Omental fat pad (tissue), 4 donors: ENCODE results near the gene POLR3A. TPM values are rescaled to one million over a fixed set of nuclear protein-coding genes. Genes with fewer than 3 reads are reported as not detected.

Source experiments
- ATAC-seq: fragments of 150-250 bp; one replicate; pipeline ENCODE4 v1.9.1; 2016; ENCODE audit warnings: mild to moderate bottlenecking, moderate library complexity; ENCODE audit not compliant: low FRiP score
- DNase-seq: peaks from one replicate; pipeline ENCODE4 v3.0.0-alpha.2; 2019; ENCODE audit warnings: low spot score
- total RNA-seq, 4 donors: library from RNA; depleted of rRNA; stranded (reverse); fragments of >200 nt; gene quantifications; one replicate each; pipeline ENCODE4 v1.1.0, GENCODE V29; 2016
- TF ChIP-seq, protein P1 (sequence below), 3 donors: fragments of 450-650 bp; IDR thresholded peaks; one replicate each; pipeline ENCODE4 v1.5.1; 2016 to 2017; ENCODE audit warnings: antibody characterized with exemption in 3 of 3, mild to moderate bottlenecking in 3 of 3, moderate library complexity in 2 of 3

POLR3A gene
- total RNA-seq, 4 donors from 2014 or later: 9.6 to 18.5 (median 13.0) TPM

GRCh38 chr10:77979221-77979620 lies 50.1 kb downstream of the POLR3A start:
- TF ChIP-seq, protein P1, sequence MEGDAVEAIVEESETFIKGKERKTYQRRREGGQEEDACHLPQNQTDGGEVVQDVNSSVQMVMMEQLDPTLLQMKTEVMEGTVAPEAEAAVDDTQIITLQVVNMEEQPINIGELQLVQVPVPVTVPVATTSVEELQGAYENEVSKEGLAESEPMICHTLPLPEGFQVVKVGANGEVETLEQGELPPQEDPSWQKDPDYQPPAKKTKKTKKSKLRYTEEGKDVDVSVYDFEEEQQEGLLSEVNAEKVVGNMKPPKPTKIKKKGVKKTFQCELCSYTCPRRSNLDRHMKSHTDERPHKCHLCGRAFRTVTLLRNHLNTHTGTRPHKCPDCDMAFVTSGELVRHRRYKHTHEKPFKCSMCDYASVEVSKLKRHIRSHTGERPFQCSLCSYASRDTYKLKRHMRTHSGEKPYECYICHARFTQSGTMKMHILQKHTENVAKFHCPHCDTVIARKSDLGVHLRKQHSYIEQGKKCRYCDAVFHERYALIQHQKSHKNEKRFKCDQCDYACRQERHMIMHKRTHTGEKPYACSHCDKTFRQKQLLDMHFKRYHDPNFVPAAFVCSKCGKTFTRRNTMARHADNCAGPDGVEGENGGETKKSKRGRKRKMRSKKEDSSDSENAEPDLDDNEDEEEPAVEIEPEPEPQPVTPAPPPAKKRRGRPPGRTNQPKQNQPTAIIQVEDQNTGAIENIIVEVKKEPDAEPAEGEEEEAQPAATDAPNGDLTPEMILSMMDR (IDR thresholded peaks at IDR 0.05): no peak
- ATAC-seq (no peak), DNase-seq (no peak)

GRCh38 chr10:77978360-77978759 lies 51.0 kb downstream of the POLR3A start:
- TF ChIP-seq, protein P1 (IDR thresholded peaks at IDR 0.05): no peak
- no peak for DNase-seq
- ATAC-seq: no peak

DNA sequence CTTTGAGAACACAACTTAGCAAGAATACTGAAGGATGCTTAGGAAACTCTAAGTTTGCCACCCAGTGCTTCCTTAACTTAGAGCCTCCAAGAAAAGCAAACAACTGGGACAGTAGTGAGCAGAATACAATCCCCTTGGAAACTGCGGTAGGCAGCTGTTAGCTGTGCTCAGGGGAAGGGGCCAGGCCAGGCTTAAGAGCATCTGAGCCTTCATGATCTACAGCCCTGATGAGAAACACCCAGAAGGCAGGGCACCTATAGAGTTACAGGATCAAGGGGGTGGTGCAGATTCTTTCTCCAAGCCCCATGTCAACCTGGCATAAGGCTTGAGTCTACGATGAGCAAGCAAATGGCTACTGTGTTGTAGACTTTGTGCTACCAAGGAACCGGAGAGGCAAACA lies 51.4 kb downstream of the POLR3A start:
- TF ChIP-seq, protein P1 (IDR thresholded peaks at IDR 0.05): no peak
- ATAC-seq (no peak), DNase-seq (no peak)

DNA sequence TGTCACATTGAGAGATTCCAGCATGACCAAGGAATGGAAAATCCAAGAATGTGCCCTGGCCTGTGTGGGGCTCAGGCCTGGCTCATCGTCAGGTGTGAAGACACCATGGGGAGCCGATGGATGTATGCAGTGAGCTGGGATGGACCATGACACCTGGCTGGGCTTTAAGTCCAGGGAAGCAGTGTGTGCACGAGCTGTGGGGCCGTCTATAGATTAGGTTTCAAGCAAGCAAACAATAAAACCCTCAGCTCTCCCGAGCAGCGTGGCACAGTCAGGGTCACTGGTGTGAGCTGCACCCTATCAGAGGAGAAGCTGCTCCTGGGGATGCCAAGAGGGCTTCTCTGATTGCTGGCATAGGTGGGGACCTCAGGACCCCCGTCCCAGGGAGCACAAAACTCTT lies 52.3 kb downstream of the POLR3A start:
- DNase-seq (no peak), ATAC-seq (no peak)
- TF ChIP-seq, protein P1 (IDR thresholded peaks at IDR 0.05): no peak

- ATAC-seq (no peak), DNase-seq (no peak)
- TF ChIP-seq, protein P1 (IDR thresholded peaks at IDR 0.05): no peak
Measured at GRCh38 chr10:77975086-77975666, 54.1 kb downstream of the POLR3A start.

DNA sequence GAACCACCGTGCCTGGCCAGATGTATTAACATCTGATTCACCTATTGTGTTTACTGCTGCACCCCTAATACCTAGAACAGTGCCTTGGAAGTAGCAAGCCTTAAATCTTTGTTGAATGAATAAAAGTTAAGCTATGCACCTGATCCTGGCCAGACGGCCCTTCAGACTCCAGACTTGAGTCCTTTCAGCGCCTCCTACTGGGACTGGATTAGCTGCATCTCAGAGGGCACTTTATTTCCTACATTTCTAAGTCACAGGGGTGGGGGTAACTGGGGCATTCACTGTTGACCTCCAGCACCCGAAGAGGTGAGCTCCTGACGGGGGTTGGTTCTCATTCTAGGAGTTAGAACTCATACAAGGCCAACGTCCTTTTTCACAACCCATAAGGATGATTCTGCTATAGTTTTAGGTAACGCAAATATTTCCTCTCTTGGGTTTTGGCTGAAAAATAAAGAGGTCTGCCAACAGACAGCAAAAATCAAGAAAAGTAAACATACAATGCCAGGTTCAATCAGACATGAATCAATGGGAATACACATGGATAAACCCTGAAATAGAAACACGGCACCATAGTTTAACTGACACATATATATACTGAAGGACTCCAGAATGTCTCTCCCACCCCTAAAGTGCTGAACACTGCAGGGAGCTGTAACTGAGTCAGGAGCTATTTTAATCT lies 54.8 kb downstream of the POLR3A start:
- ATAC-seq: no peak
- DNase-seq: no peak
- TF ChIP-seq, protein P1 (IDR thresholded peaks at IDR 0.05): no peak

- ATAC-seq (no peak), DNase-seq (no peak)
- TF ChIP-seq, protein P1 (IDR thresholded peaks at IDR 0.05): no peak
Measured at GRCh38 chr10:77973276-77973675, 56.0 kb downstream of the POLR3A start.
